Cardiac fibroblast (primary cell): ENCODE results near the gene SRSF1.
A peak's percentile ranks its signal among the peaks of the same experiment; 100 is the strongest.

Experiments
- DNase-seq, 2 donors: peaks; one replicate each; pipeline versions ENCODE4 v3.0.0 to v3.0.0-alpha.2; 2010; ENCODE audit warnings: low read depth in 2 of 2
- H3K4me3 ChIP-seq, 2 donors: replicated peaks in 1 of 2; 1 replicate in 1 of 2; 2 replicates in 1 of 2; pipeline ENCODE4 v1.5.1; 2011; ENCODE audit warnings: low read depth in 2 of 2, low read length in 2 of 2, mild to moderate bottlenecking in 2 of 2, moderate library complexity in 1 of 2
- CTCF ChIP-seq: IDR thresholded peaks from one replicate; pipeline ENCODE4 v1.5.1; 2011; ENCODE audit warnings: low read depth, mild to moderate bottlenecking, low read length, inconsistent platforms

Gene SRSF1

GRCh38 chr17:57972151-57972550 is 34.9 kb downstream of the SRSF1 start:
- no peak for TF ChIP-seq CTCF
- DNase-seq: no peak
- H3K4me3 ChIP-seq: no peak overlapping the region

GRCh38 chr17:57971572-57971971 is 35.5 kb downstream of the SRSF1 start:
- no peak for TF ChIP-seq CTCF
- DNase-seq: no peak
- no peak overlapping the region for H3K4me3 ChIP-seq

- peak in 1 of 2 donors; percentile 69 for DNase-seq
These were observed 36.3 kb downstream of the SRSF1 start for GRCh38 chr17:57970710-57971109.

GRCh38 chr17:57968456-57968855 is 38.6 kb downstream of the SRSF1 start:
- DNase-seq: no peak
- TF ChIP-seq CTCF: no peak
- no peak overlapping the region for H3K4me3 ChIP-seq

More at GRCh38 chr17:57970710-57971109, 36.3 kb downstream of the SRSF1 start:
- H3K4me3 ChIP-seq: no peak overlapping the region
- TF ChIP-seq CTCF: no peak

- H3K4me3 ChIP-seq: no peak overlapping the region
- no peak for DNase-seq
- TF ChIP-seq CTCF: no peak
These were observed 40.2 kb downstream of the SRSF1 start for GRCh38 chr17:57966875-57967274.

- H3K4me3 ChIP-seq: no peak overlapping the region
- DNase-seq: no peak
- no peak for TF ChIP-seq CTCF
These were observed 40.8 kb downstream of the SRSF1 start for GRCh38 chr17:57966246-57966645.

GRCh38 chr17:57965521-57966160 is 41.4 kb downstream of the SRSF1 start:
- DNase-seq: no peak
- H3K4me3 ChIP-seq: no peak overlapping the region
- TF ChIP-seq CTCF: no peak
